EL (cell line): ENCODE measurements around the gene OSBPL9.
"Not testable (repeated sequence)": the region's sequence is repeated elsewhere in the genome, so short reads cannot be mapped to it uniquely, and the experiment has no call there.

ENCODE experiments used
- DNase-seq: peaks from one replicate; pipeline ENCODE4 v3.0.0-alpha.2; 2016

OSBPL9 gene

DNA sequence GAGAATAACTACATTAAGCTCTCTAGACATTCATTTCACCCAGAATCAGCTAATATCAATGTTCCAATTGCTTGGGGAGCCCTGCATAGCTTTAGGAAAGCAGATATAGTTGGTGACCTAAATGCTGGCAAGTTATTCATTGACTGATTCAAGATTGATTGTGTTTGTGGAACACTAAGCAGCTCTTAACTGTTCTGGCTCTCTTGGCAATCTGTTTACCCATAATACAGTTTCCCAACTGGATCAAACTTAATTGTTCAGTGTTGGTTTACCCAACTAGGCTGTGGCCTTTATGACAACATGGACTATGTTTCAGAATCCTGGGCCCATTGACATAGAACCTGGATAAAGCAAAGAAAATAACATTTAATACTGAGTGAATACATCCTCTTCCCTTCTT, 178.0 kb downstream of the OSBPL9 start:
- DNase-seq = no peak

DNA sequence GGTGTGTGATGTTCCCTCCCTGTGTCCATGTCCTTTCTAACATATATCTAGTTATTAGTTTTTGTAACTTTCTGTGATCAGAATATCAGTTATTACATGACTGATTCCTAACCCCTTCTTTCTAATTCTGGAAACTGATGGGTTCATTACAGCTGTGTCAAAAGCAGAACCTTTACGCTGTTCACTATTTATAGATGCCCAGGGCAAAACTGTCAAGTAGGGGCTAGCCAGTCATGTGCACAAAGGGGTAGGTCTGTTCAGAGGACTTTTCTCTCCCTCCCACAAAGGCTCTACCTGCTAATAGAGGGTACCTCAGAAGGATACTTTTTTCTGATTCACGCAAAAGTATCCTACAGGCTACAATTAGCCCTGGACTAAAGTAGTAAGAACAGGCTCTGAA, 182.5 kb downstream of the OSBPL9 start:
- no peak for DNase-seq

DNA sequence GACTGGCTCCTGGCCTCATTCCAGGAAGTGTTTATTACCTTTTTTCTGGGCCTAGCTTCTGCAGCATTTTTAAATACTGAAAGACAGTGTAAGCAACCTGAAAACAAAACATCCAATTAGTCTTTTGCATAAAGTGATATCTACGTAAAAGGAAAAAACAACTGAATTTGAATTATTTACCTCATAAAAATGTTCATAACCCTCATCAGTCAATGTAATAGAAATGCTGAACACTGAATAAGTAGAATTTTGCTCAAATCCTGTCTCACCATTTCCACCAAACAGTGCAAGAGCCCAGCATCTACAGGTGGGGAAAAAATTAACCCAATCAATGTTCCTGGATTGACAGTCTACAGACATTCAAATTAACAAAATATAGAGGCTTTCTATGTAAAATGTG, 197.6 kb downstream of the OSBPL9 start:
- DNase-seq = no peak

DNA sequence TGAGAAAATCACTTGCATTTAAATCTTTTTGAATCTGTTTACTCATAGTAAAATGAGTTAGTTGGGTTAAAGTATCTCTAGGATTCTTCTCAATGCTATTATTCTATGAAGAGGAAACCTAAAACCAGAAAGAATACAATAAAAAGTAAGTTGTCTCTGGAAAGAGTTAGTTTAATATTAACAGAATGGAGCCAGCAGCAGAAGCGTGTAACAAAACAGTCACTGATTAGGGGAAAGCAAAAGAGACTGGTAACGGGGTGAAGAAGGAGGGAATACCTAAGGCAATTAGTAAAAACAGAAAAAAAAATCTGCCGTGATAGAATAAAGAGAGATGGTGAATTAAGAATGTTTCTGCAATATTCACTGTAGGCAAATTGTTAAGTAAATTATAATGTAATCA, 201.6 kb downstream of the OSBPL9 start:
- DNase-seq = no peak

DNA sequence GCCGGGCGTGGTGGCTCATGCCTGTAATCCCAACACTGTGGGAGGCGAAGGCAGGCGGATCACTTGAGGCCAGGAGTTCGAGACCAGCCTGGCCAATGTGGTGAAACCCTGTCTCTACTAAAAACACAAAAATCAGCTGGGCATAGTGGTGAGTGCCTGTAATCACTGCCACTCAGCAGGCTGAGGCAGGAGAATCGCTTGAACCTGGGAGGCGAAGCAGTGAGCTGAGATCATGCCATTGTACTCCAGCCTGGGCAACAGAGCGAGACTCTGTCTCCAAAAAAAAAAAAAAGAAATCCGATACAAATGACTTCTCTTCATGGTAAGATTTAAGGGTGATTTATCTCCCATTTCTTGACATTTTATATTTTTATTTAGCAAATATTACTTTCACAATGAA, 202.1 kb downstream of the OSBPL9 start:
- DNase-seq = not testable (repeated sequence)

DNA sequence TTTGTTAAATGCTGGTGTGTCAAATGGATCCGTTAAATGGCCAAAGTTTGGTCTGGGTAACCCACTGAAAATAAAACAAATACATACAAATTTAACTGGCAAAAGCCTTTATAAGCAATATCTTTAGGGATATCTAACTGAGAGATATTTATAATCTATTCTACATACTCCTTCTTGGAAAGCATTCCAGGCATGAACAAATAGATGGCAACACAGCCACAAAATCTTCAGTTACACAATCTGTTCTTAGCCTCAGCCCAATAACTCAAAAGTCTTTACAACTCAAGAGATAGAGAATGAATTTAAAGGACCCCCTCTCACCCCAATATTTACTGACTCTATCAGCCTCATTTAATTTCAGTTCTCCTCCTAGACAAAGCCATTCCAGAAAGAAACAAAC, 202.9 kb downstream of the OSBPL9 start:
- DNase-seq = no peak

DNA sequence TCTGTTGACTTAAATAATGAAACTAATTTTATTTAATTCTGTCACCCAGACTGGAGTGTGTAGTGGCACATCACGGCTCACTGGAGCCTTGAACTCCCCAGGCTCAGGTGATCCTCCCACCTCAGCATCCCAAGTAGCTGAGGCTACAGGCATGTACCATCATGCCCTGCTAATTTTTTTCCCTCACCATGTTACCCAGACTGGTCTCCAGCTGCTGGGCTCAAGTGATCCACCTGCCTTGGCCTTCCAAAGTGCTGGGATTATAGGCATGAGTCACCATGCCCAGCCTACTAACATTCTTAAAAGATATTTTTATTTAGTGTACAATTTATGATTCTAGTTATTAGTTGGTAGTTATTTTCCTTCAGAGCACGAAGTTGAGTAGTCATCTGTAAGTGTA, 212.2 kb downstream of the OSBPL9 start:
- peak; percentile 28 for DNase-seq

DNA sequence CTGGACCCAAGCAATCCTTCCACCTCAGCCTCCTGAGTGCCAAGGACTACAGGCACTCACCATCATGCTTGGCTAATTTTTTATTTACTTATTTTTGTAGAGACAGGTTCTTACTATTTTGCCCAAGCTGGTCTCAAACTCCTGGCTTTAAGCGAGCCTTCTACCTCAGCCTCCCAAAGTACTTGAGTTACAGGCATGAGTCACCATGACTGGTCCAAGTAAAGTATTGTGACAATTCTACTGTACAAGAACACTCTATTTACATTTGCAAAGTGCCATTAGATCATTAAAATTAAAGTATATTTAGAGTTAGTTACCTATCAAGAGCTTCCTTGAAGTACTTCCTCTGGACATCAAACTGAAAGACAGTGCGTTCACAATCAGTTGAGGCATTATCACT, 216.8 kb downstream of the OSBPL9 start:
- peak; percentile 11 for DNase-seq

DNA sequence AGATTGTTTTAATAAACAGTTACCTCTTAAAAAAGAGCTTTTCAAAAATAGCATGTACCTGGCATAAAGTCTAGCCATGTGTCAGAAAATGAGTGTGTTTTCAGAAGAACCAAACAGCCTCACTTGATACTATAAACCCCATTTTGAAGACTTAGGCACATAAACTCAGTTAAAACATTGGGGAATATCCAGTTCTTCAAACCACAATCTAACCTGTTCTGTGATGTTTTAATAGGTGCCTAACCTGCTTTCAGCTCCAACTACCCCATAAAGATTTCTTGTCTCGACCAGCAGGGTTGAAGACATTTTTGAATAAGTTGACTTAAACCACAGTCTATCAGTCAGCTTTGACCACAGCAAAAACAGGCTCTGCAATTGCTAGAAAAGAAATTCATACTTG, 220.4 kb downstream of the OSBPL9 start:
- no peak for DNase-seq
